Skeletal muscle tissue (tissue), 4 donors: ENCODE measurements around the gene NR1D1. TPM values are rescaled to one million over a fixed set of nuclear protein-coding genes. Genes with fewer than 3 reads are reported as not detected.

Experiments
- H3K27ac ChIP-seq: one replicate; pipeline ENCODE4 v1.7.0; 2013; ENCODE audit warnings: mild to moderate bottlenecking, low read depth, low read length, inconsistent platforms
- H3K27me3 ChIP-seq, 3 donors: one replicate each; pipeline ENCODE4 v1.7.0; 2013; ENCODE audit warnings: low read length in 3 of 3; ENCODE audit not compliant: control insufficient read depth in 3 of 3, insufficient read depth in 3 of 3
- H3K36me3 ChIP-seq, 3 donors: one replicate each; pipeline ENCODE4 v1.7.0; 2013; ENCODE audit warnings: low read length in 3 of 3; ENCODE audit not compliant: control insufficient read depth in 3 of 3, insufficient read depth in 3 of 3
- H3K4me1 ChIP-seq, 3 donors: one replicate each; pipeline ENCODE4 v1.7.0; 2013; ENCODE audit warnings: low read length in 3 of 3, mild to moderate bottlenecking in 3 of 3; ENCODE audit not compliant: control insufficient read depth in 3 of 3, insufficient read depth in 3 of 3
- H3K4me3 ChIP-seq, 3 donors: one replicate each; pipeline ENCODE4 v1.7.0; 2013; ENCODE audit warnings: low read length in 3 of 3
- H3K9ac ChIP-seq, 3 donors: one replicate each; pipeline ENCODE4 v1.7.0; 2013; ENCODE audit warnings: low read length in 3 of 3, mild to moderate bottlenecking in 3 of 3, moderate library complexity in 2 of 3, low read depth in 1 of 3
- H3K9me3 ChIP-seq, 3 donors: one replicate each; pipeline ENCODE4 v1.7.0; 2013; ENCODE audit warnings: low read length in 3 of 3; ENCODE audit not compliant: control insufficient read depth in 3 of 3
- total RNA-seq: library from RNA; depleted of rRNA; stranded (reverse); fragments of >200 nt; gene quantifications from one replicate; pipeline ENCODE4 v1.2.3, GENCODE V29; 2014
- donor health status: Osteomylitis.

The NR1D1 gene
- total RNA-seq, 1 donor from 2014 or later: 1.0 TPM

- Histone ChIP-seq H3K4me1 (peaks cover 20 to 32% (median 25%) of the 10 kb centered on the region in 3 donors), H3K36me3 (peaks cover 17 to 26% (median 19%) of the 10 kb centered on the region in 3 donors), H3K27ac (peak overlapping the region; percentile 91), H3K9me3 (no peaks in the 10 kb centered on the region), H3K4me3 (peak overlapping the region; percentile 95 to 98 (median 95)), H3K9ac (peak overlapping the region; percentile 91 to 98 (median 94)), H3K27me3 (no peaks in the 10 kb centered on the region)
These were observed 24.1 kb upstream of the NR1D1 start for GRCh38 chr17:40124279-40125141.

DNA sequence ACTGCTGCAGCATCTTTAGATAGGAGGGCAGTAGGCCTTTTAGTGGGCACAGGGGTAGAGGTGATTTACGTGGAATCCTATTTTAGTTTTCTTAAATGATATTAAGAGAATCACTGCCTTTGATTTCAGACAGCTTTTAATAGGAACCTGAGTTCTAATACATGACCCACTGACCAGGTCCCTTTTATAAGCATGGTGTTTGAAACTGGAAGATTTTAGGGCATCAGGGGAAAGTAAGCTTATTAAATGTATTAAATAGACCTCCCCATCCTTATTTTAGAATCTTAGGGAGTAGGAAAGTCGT, 23.4 kb upstream of the NR1D1 start:
- Histone ChIP-seq H3K27ac (peak overlapping the region; percentile 91), H3K4me3 (peak overlapping the region; percentile 95 to 98 (median 95)), H3K36me3 (peaks cover 12 to 19% (median 15%) of the 10 kb centered on the region in 3 donors), H3K4me1 (peaks cover 20 to 32% (median 25%) of the 10 kb centered on the region in 3 donors), H3K27me3 (no peaks in the 10 kb centered on the region), H3K9me3 (no peaks in the 10 kb centered on the region), H3K9ac (peak overlapping the region; percentile 91 to 98 (median 94))

DNA sequence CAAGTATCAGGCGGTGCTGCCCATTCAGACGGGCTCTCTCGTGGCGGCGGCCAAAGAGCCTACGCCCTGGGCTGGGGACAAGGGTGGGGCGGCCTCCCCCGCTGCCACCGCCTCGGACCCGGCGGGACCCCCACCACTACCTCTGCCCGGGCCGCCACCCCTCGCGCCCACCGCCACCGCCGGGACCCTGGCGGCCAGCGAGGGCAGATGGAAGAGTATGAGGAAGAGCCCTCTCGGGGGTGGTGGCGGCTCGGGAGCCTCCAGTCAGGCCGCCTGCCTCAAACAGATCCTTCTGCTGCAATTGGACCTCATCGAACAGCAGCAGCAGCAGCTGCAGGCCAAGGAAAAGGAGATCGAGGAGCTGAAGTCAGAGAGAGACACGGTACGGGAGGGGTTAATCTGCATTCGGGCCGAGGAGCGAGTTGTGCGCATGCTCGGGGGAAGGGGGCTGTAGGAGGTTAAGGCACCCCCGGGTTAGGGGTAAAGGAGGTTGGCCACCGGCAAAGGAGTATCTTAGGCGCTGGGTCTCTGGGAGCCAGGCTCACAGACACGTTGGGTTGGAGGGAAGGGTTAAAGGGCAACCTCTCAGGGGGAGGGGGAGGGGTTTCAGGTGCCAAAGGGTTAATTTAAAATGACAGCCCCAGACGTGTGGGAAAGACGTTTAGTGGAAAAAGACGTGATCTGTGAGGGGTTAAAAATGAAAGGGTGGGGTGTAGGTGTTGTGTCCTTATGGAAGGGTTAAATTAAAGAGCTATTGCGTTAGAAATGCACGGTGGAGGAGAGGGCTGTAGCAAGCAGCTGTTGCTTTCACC, 22.8 kb upstream of the NR1D1 start:
- Histone ChIP-seq H3K9me3 (no peaks in the 10 kb centered on the region), H3K4me3 (peak overlapping the region; percentile 95 to 98 (median 95)), H3K27ac (peak overlapping the region; percentile 91), H3K36me3 (peaks cover 12 to 19% (median 15%) of the 10 kb centered on the region in 3 donors), H3K9ac (peak overlapping the region; percentile 91 to 98 (median 94)), H3K27me3 (no peaks in the 10 kb centered on the region), H3K4me1 (peaks cover 20 to 32% (median 25%) of the 10 kb centered on the region in 3 donors)

DNA sequence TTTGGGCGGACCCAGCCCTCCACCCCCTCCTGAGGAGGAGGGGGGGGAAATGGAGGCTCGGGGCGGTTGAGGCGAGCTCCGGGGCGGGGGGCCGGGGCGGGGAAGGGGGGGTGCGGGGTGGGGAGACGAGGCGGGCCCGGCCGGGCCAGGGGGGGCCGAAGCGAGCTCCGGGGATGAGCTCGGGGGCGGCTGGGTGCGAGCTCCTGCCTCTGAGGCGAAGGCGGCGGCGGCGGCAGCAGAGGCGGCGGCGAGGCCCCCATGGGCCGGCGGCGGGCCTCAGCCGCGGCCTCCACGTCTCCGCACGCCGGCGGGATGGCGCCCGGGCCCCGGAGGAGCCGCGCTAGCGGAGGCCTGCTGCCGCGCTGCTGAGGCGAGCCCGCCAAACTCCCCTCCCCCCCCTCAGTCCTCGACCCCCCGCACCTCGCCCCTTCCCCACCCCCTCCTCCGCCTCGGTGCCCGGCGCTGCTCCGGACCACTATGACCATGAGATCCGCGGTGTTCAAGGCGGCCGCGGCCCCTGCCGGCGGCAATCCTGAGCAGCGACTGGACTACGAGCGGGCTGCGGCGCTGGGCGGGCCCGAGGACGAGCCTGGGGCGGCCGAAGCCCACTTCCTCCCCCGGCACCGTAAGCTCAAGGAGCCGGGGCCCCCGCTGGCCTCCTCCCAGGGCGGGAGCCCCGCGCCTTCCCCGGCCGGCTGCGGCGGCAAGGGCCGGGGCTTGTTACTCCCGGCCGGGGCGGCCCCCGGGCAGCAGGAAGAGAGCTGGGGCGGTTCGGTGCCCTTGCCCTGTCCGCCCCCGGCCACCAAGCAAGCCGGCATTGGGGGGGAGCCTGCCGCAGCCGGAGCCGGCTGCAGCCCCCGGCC, 22.0 kb upstream of the NR1D1 start:
- H3K9ac ChIP-seq: peak overlapping the region; percentile 91 to 98 (median 94)
- H3K27ac ChIP-seq: peak overlapping the region; percentile 91
- H3K4me1 ChIP-seq: peaks cover 20 to 32% (median 25%) of the 10 kb centered on the region in 3 donors
- H3K4me3 ChIP-seq: peak overlapping the region; percentile 95 to 98 (median 95)
- H3K36me3 ChIP-seq: peaks cover 10 to 13% (median 12%) of the 10 kb centered on the region in 3 donors
- H3K9me3 ChIP-seq: no peaks in the 10 kb centered on the region
- H3K27me3 ChIP-seq: no peaks in the 10 kb centered on the region

GRCh38 chr17:40121181-40122135, 21.1 kb upstream of the NR1D1 start, which contains the start of gene MSL1:
TSS of gene MSL1 (plus strand) at chr17:40121971. CDS start at chr17:40122613, 642 bp downstream.
- peaks cover 20 to 32% (median 25%) of the 10 kb centered on the region in 3 donors for H3K4me1 ChIP-seq
- H3K9me3 ChIP-seq: no peaks in the 10 kb centered on the region
- peak within 1 kb of the TSS; percentile 95 to 98 (median 95) for H3K4me3 ChIP-seq

DNA sequence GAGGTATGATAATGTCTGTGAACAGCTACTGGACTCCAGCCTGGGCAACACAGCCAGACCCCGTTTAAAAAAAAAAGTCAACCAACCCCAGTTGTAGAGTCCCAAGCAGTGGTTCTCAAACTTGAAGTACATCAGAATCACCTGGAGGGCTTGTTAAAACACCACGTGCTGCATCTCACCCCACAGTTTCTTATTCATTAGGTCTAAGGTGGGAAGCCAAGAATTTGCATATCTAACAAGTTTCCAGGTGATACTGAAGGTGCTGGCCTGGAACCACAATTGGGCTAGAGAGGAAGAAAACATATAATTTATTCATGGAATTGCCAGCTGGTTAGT, 14.7 kb upstream of the NR1D1 start:
- Histone ChIP-seq H3K27ac (no peak overlapping the region), H3K9ac (no peak overlapping the region)

More at GRCh38 chr17:40121181-40122135, 21.1 kb upstream of the NR1D1 start, which contains the start of gene MSL1:
- peaks cover 4 to 5% (median 4%) of the 10 kb centered on the region in 3 donors for H3K36me3 ChIP-seq
- H3K9ac ChIP-seq: peak within 1 kb of the TSS; percentile 91 to 98 (median 94)
- H3K27me3 ChIP-seq: no peaks in the 10 kb centered on the region
- H3K27ac ChIP-seq: peak within 1 kb of the TSS; percentile 91

DNA sequence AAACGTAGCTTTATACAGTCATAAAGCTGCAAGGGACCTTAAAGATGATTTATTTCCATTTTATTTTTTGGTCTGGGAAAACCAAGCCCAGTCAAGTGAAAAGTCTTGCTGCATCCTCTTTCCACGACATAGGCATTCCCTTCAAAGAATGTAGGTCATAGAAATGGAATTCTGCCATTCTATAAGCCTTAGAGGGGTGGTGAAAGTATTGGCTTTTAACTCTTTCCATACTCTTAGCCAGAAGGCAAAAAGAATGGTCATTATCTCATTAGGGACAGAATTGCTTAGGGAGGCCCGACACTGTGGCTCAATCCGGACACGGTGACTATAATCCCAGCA, 13.5 kb upstream of the NR1D1 start:
- Histone ChIP-seq H3K36me3 (no peaks in the 10 kb centered on the region), H3K4me3 (peak overlapping the region; percentile 67 to 76 (median 76)), H3K27ac (peak overlapping the region; percentile 99), H3K4me1 (peaks cover 55 to 62% (median 58%) of the 10 kb centered on the region in 3 donors), H3K27me3 (no peaks in the 10 kb centered on the region), H3K9ac (peak overlapping the region; percentile 65 to 83 (median 83)), H3K9me3 (no peaks in the 10 kb centered on the region)

More for the DNA sequence above, 14.7 kb upstream of the NR1D1 start:
- Histone ChIP-seq H3K36me3 (no peaks in the 10 kb centered on the region), H3K4me3 (no peak overlapping the region), H3K27me3 (no peaks in the 10 kb centered on the region), H3K9me3 (no peaks in the 10 kb centered on the region), H3K4me1 (peaks cover 43 to 51% (median 48%) of the 10 kb centered on the region in 3 donors)

DNA sequence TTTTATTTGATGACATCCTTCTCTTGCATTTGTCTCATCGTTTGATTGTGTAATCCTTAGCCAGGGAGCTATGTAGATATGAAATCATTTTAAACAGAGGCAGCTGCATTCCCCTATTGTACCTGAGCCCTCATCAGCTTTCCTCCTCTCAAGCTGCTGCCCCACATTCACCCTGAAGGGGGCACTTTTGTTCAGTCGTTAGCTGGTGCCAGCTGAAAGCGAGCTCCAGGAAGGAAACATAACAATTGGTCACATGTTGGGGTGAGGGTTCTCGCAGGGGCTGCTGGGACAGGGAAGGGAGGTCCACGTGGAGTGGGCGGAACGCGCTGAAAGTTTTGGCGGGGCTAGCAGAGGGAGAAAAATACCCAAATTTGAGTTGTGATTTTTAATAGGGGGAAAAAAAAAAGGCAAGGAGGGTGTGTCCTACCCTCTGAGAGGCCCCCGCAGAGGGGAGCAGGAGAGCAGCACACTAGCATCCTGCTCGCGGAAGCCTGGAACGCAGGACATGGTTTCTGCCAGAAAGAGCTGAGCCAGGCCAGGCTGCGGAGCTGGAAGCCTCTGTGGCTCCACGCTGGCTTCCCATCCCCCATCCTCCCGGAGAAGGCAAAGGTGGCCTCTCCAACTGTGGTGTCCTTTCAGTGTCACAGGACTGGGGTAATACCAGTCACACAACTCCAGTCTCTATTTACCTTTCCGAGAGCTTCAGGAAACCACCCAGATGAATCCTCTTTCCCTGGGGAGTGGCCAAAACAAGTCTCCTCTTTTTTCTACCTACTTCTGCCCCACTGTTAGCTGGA, 12.9 kb upstream of the NR1D1 start:
- Histone ChIP-seq H3K4me1 (peaks cover 60 to 68% (median 64%) of the 10 kb centered on the region in 3 donors), H3K9me3 (no peaks in the 10 kb centered on the region), H3K9ac (peak overlapping the region; percentile 65 to 85 (median 83)), H3K36me3 (no peaks in the 10 kb centered on the region), H3K27me3 (no peaks in the 10 kb centered on the region), H3K27ac (peak overlapping the region; percentile 99), H3K4me3 (peak overlapping the region; percentile 67 to 76 (median 76))
